Stomach (tissue), 9 donors: ENCODE results near the gene SOST. TPM values are rescaled to one million over a fixed set of nuclear protein-coding genes. Genes with fewer than 3 reads are reported as not detected.

Experiments
- DNase-seq, 2 donors: peaks; one replicate each; pipeline versions ENCODE4 v3.0.0 to v3.0.0-alpha.2; 2013 to 2019
- H3K27ac ChIP-seq, 5 donors: fragments of 200-600 bp in 4 of 5; sonication (generic) in 4 of 5; one replicate each; pipeline ENCODE4 v1.5.1; 2013 to 2019; ENCODE audit warnings: mild to moderate bottlenecking in 1 of 5, moderate library complexity in 1 of 5
- H3K27me3 ChIP-seq, 3 donors: fragments of 200-600 bp; sonication (generic); one replicate each; pipeline ENCODE4 v1.5.1; 2017 to 2019; ENCODE audit warnings: mixed run types in 1 of 3
- H3K36me3 ChIP-seq, 4 donors: fragments of 200-600 bp; sonication (generic); 1 replicate in 3 of 4; 2 replicates in 1 of 4; pipeline ENCODE4 v1.5.1; 2016 to 2019
- H3K4me1 ChIP-seq, 4 donors: fragments of 200-600 bp; sonication (generic); one replicate each; pipeline ENCODE4 v1.5.1; 2016 to 2019
- H3K4me3 ChIP-seq, 4 donors: fragments of 200-600 bp; sonication (generic) in 3 of 4; one replicate each; pipeline ENCODE4 v1.5.1; 2016 to 2019; ENCODE audit warnings: mild to moderate bottlenecking in 1 of 4
- H3K9me3 ChIP-seq, 4 donors: fragments of 200-600 bp; sonication (generic); one replicate each; pipeline ENCODE4 v1.5.1; 2016 to 2019
- CTCF ChIP-seq, 7 experiments: fragments of 450-650 bp in 4 of 7; fragments of 200-600 bp in 3 of 7; sonication (generic) in 3 of 7; IDR thresholded peaks; one replicate each; pipeline ENCODE4 v1.5.1; 2016 to 2019; ENCODE audit warnings: antibody characterized with exemption in 7 of 7, control low read depth in 2 of 7, mild to moderate bottlenecking in 1 of 7
- EP300 ChIP-seq: sonication (generic); formaldehyde crosslinking; IDR thresholded peaks from one replicate; pipeline ENCODE4 v1.6.1; 2017; ENCODE audit warnings: antibody characterized with exemption
- POLR2A ChIP-seq, 4 donors: fragments of 450-650 bp; IDR thresholded peaks; one replicate each; pipeline ENCODE4 v1.6.1; 2016; ENCODE audit warnings: antibody characterized with exemption in 4 of 4, control low read depth in 2 of 4, mild to moderate bottlenecking in 1 of 4, moderate library complexity in 1 of 4
- POLR2AphosphoS5 ChIP-seq, 3 donors: sonication (generic); formaldehyde crosslinking; IDR thresholded peaks; one replicate each; pipeline ENCODE4 v1.6.1; 2016; ENCODE audit warnings: antibody characterized with exemption in 3 of 3
- WGBS, 5 donors: extraction: QIAGEN DNeasy Blood & Tissue Kit in 3 of 5; methylation state at CpG; one replicate each; pipeline versions ENCODE4 v1.1.5 to v1.1.7; 2013 to 2018; 5-methylcytosine and 5-hydroxymethylcytosine counted together
- intact Hi-C: fragments of 100-400 bp; cut with DNase I; formaldehyde crosslinking; loops from one replicate; pipeline ENCODE4 v1.15.1; 2023; ENCODE audit warnings: low total_unique reads
- polyA plus RNA-seq, 3 donors: library from polyadenylated mRNA; stranded (reverse); fragments of 200-250 nt; gene quantifications; one replicate each; pipeline ENCODE4 v1.2.3, GENCODE V29; 2013
- total RNA-seq, 5 donors: library from RNA; depleted of rRNA; stranded (reverse); fragments of >200 nt; gene quantifications; one replicate each; pipeline versions ENCODE4 v1.1.0 to v1.2.3, GENCODE V29; 2014 to 2016
- donor health status: healthy with polysubstance abuse.
- donor health status: Bipolar disorder and iron deficiency.
- donor health status: healthy.

SOST gene
- total and polyA plus RNA-seq, 8 donors, result not detected

GRCh38 chr17:43733956-43734355 lies 24.6 kb downstream of the SOST start:
- no peaks in the 10 kb centered on the region for H3K36me3 ChIP-seq
- no peak overlapping the region for H3K27ac ChIP-seq
- intact Hi-C loops, result no loop called here
- DNase-seq, result no peak
- H3K4me3 ChIP-seq, result no peak overlapping the region
- 72 to 87% (median 81%) methylated on average over 1 of the region's 1 CpG for WGBS, 5 donors
- no peak for TF ChIP-seq EP300
- no peak for TF ChIP-seq POLR2A (IDR thresholded peaks at IDR 0.05)
- no peak for TF ChIP-seq CTCF (IDR thresholded peaks at IDR 0.05)
- TF ChIP-seq POLR2AphosphoS5 (IDR thresholded peaks at IDR 0.05), result no peak
- no peaks in the 10 kb centered on the region for H3K9me3 ChIP-seq
- no peaks in the 10 kb centered on the region for H3K4me1 ChIP-seq
- H3K27me3 ChIP-seq, result no peaks in the 10 kb centered on the region

GRCh38 chr17:43732958-43733357 lies 25.6 kb downstream of the SOST start:
- H3K27ac ChIP-seq, result no peak overlapping the region
- TF ChIP-seq EP300 (no peak), POLR2AphosphoS5 (IDR thresholded peaks at IDR 0.05) (no peak), POLR2A (IDR thresholded peaks at IDR 0.05) (no peak), CTCF (IDR thresholded peaks at IDR 0.05) (no peak)
- H3K36me3 ChIP-seq, result no peaks in the 10 kb centered on the region
- DNase-seq, result no peak
- no peaks in the 10 kb centered on the region for H3K9me3 ChIP-seq
- H3K4me1 ChIP-seq, result no peaks in the 10 kb centered on the region
- H3K27me3 ChIP-seq, result no peaks in the 10 kb centered on the region
- 84 to 100% (median 96%) methylated on average over 2 of the region's 2 CpGs for WGBS, 5 donors
- intact Hi-C loops, result no loop called here
- H3K4me3 ChIP-seq, result no peak overlapping the region

- TF ChIP-seq EP300 (no peak), POLR2AphosphoS5 (IDR thresholded peaks at IDR 0.05) (no peak), CTCF (IDR thresholded peaks at IDR 0.05) (no peak), POLR2A (IDR thresholded peaks at IDR 0.05) (no peak)
- Histone ChIP-seq H3K4me1 (no peaks in the 10 kb centered on the region), H3K27me3 (no peaks in the 10 kb centered on the region), H3K9me3 (no peaks in the 10 kb centered on the region), H3K36me3 (no peaks in the 10 kb centered on the region), H3K4me3 (no peak overlapping the region), H3K27ac (no peak overlapping the region)
- WGBS, 5 donors, result 78 to 84% (median 80%) methylated on average over 8 of the region's 8 CpGs
- intact Hi-C loops, result no loop called here
- DNase-seq, result no peak
Measured at GRCh38 chr17:43728081-43728480, 30.5 kb downstream of the SOST start.

GRCh38 chr17:43723697-43724359 lies 34.8 kb downstream of the SOST start:
- H3K9me3 ChIP-seq, result no peaks in the 10 kb centered on the region
- intact Hi-C loops, result no loop called here
- no peak overlapping the region for H3K4me3 ChIP-seq
- H3K36me3 ChIP-seq, result no peaks in the 10 kb centered on the region
- no peak overlapping the region for H3K27ac ChIP-seq
- DNase-seq, result no peak
- peaks cover 0 to 11% (median 2%) of the 10 kb centered on the region in 4 donors for H3K4me1 ChIP-seq
- TF ChIP-seq POLR2A (IDR thresholded peaks at IDR 0.05) (no peak), EP300 (no peak), CTCF (IDR thresholded peaks at IDR 0.05) (no peak), POLR2AphosphoS5 (IDR thresholded peaks at IDR 0.05) (no peak)
- no peaks in the 10 kb centered on the region for H3K27me3 ChIP-seq
- WGBS, 5 donors, result 58 to 64% (median 60%) methylated on average over 6 of the region's 6 CpGs
